GM12878 (cell line): ENCODE measurements around the gene SP2. TPM values are rescaled to one million over a fixed set of nuclear protein-coding genes. Genes with fewer than 3 reads are reported as not detected.

ENCODE experiments used
- ATAC-seq: fragments of 200-7000 bp; cut with Tn5 transposase; 3 replicates; pipeline ENCODE4 v1.9.1; 2020; ENCODE audit warnings: mild to moderate bottlenecking, moderate library complexity
- BruUV-seq: library from RNA; stranded (reverse); fragments of 400-500 nt; replicated peaks from 2 replicates; lab custom pipeline; 2021; lab: Mats Ljungman, UMichigan
- CTCF ChIA-PET: fragments of 300-600 bp; sonication (Branson Sonifier 250); formaldehyde crosslinking; extraction: SDS; loops from one replicate; lab custom pipeline; 2021; ENCODE audit warnings: inconsistent platforms; lab: Yijun Ruan, JAX
- POLR2A ChIA-PET: fragments of 350-600 bp; formaldehyde crosslinking; extraction: SDS; loops from one replicate; lab custom pipeline; 2021; ENCODE audit warnings: inconsistent platforms; lab: Charles Lee
- RAD21 ChIA-PET: fragments of 300-600 bp; sonication (Branson Sonifier 250); formaldehyde crosslinking; loops from one replicate; lab custom pipeline; 2023; ENCODE audit warnings: antibody characterized with exemption; ENCODE audit not compliant: unreplicated experiment; lab: Charles Lee
- SMC1A ChIA-PET: fragments of 300-600 bp; sonication (Branson Sonifier 250); formaldehyde crosslinking; loops from one replicate; lab custom pipeline; 2023; ENCODE audit not compliant: unreplicated experiment, uncharacterized antibody; lab: Charles Lee
- DNase-seq: peaks from one replicate; pipeline ENCODE4 v3.0.0-alpha.2; 2011; ENCODE audit warnings: low read depth, low spot score
- FAIRE-seq: peaks from 3 replicates; lab custom pipeline; 2011; peaks lifted over from hg19 to GRCh38; lab: Jason Lieb, UNC
- H2AFZ ChIP-seq: 2 replicates; pipeline ENCODE4 v1.6.0; 2011; ENCODE audit warnings: low read depth, low read length, control low read depth; ENCODE audit not compliant: control insufficient read depth
- H3K27ac ChIP-seq: 2 replicates; pipeline ENCODE4 v1.5.1; 2011; ENCODE audit warnings: control low read depth; ENCODE audit not compliant: control insufficient read depth, insufficient read depth
- H3K27me3 ChIP-seq, 2 experiments: replicated peaks in 1 of 2; 2 replicates each; pipeline versions ENCODE4 v1.6.0 to v1.6.1; 2011; ENCODE audit warnings: low read length in 1 of 2; ENCODE audit not compliant: control insufficient read depth in 2 of 2, insufficient read depth in 2 of 2
- H3K36me3 ChIP-seq, 2 experiments: 2 replicates each; pipeline ENCODE4 v1.5.1; 2011; ENCODE audit warnings: low read length in 1 of 2; ENCODE audit not compliant: control insufficient read depth in 2 of 2, insufficient read depth in 2 of 2
- H3K4me1 ChIP-seq: 2 replicates; pipeline ENCODE4 v1.6.1; 2011; ENCODE audit warnings: mild to moderate bottlenecking, low read length, moderate library complexity, mixed read lengths; ENCODE audit not compliant: control insufficient read depth, insufficient read depth
- H3K4me2 ChIP-seq: 2 replicates; pipeline ENCODE4 v1.6.0; 2011; ENCODE audit warnings: control low read depth; ENCODE audit not compliant: control insufficient read depth, insufficient read depth
- H3K4me3 ChIP-seq: fragments of 200-600 bp; sonication (generic); 2 replicates; pipeline ENCODE4 v1.5.1; 2016
- H3K79me2 ChIP-seq: 2 replicates; pipeline ENCODE4 v1.6.0; 2011; ENCODE audit warnings: low read length; ENCODE audit not compliant: control insufficient read depth, insufficient read depth
- H3K9ac ChIP-seq: 2 replicates; pipeline ENCODE4 v1.8.0; 2011; ENCODE audit warnings: low read length, control low read depth, mixed read lengths; ENCODE audit not compliant: control insufficient read depth, insufficient read depth
- H3K9me3 ChIP-seq: replicated peaks from 3 replicates; pipeline ENCODE4 v1.5.1; 2011; ENCODE audit warnings: mild to moderate bottlenecking, low read length; ENCODE audit not compliant: control insufficient read depth, insufficient read depth
- H4K20me1 ChIP-seq: 2 replicates; pipeline ENCODE4 v1.6.0; 2011; ENCODE audit not compliant: control insufficient read depth, insufficient read depth
- GATAD2B ChIP-seq: fragments of 450-650 bp; conservative IDR thresholded peaks from 2 replicates; pipeline ENCODE4 v1.6.1; 2017; ENCODE audit warnings: low read depth, mild to moderate bottlenecking, moderate library complexity
- HDAC2 ChIP-seq: fragments of 200-600 bp; sonication (generic); IDR thresholded peaks from 2 replicates; pipeline ENCODE4 v1.6.1; 2017
- MTA3 ChIP-seq: IDR thresholded peaks from 2 replicates; pipeline ENCODE4 v1.6.1; 2012; ENCODE audit warnings: low read length, inconsistent platforms, borderline replicate concordance
- NR2C1 ChIP-seq: fragments of 450-650 bp; IDR thresholded peaks from 2 replicates; pipeline ENCODE4 v1.6.1; 2017; ENCODE audit warnings: antibody characterized with exemption, mild to moderate bottlenecking, moderate library complexity
- PRDM15 ChIP-seq: fragments of 450-650 bp; formaldehyde crosslinking; IDR thresholded peaks from 2 replicates; pipeline ENCODE4 v1.4.0; 2020; ENCODE audit warnings: mild to moderate bottlenecking, moderate library complexity
- TBL1XR1 ChIP-seq: IDR thresholded peaks from 2 replicates; pipeline ENCODE4 v1.6.1; 2012; ENCODE audit warnings: low read depth, low read length, improper control_type of control experiment
- TCF7 ChIP-seq: IDR thresholded peaks from 2 replicates; pipeline ENCODE4 v1.6.1; 2014; ENCODE audit warnings: antibody characterized with exemption, borderline replicate concordance
- ZNF384 ChIP-seq: IDR thresholded peaks from 2 replicates; pipeline ENCODE4 v1.6.1; 2012; ENCODE audit warnings: low read depth, mild to moderate bottlenecking, low read length, improper control_type of control experiment, borderline replicate concordance
- ZNF687 ChIP-seq: fragments of 450-650 bp; IDR thresholded peaks from 2 replicates; pipeline ENCODE4 v1.6.1; 2017; ENCODE audit warnings: mild to moderate bottlenecking, moderate library complexity
- WGBS: methylation state at CpG from one replicate; pipeline ENCODE4 v1.1.6; 2016; ENCODE audit warnings: low lambda C conversion rate; ENCODE audit not compliant: insufficient replicate concordance, insufficient coverage; ENCODE audit errors: missing lambda C conversion rate; 5-methylcytosine and 5-hydroxymethylcytosine counted together
- in situ Hi-C: fragments of 300-500 bp; cut with MboI; formaldehyde crosslinking; loops from 9 replicates; pipeline ENCODE4 v1.14.3; 2018; ENCODE audit warnings: mixed read lengths
- intact Hi-C: fragments of 100-400 bp; cut with micrococcal nuclease; formaldehyde crosslinking; loops from one replicate; pipeline ENCODE4 v1.14.2; 2022; ENCODE audit not compliant: unreplicated experiment
- polyA plus RNA-seq, 11 experiments: library from polyadenylated mRNA; depleted of rRNA in 4 of 11; unstranded in 6 of 11; stranded (reverse) in 5 of 11; fragments of >200 nt; fragmentation: Nextera tagmentation in 4 of 11; fragmentation: Illumina TruSeq in 1 of 11; extraction: Ambion mirVana in 4 of 11; extraction: Trizol in 1 of 11; gene quantifications; 1 replicate in 1 of 11; 2 replicates in 10 of 11; pipeline versions ENCODE4 v1.2.1 to v1.2.3, GENCODE V29; 2011 to 2016; ENCODE audit warnings: inconsistent platforms in 2 of 11, missing spikeins in 2 of 11, low read depth in 1 of 11
- total RNA-seq, 4 experiments: library from RNA; depleted of rRNA in 3 of 4; stranded (reverse); fragments of >200 nt in 3 of 4; fragmentation: Illumina TruSeq in 1 of 4; extraction: Trizol in 1 of 4; gene quantifications; 2 replicates each; pipeline versions ENCODE4 v1.2.1 to v1.2.3, GENCODE V29; 2013 to 2021
- TF ChIP-seq, protein P1 (sequence below): fragments of 450-650 bp; IDR thresholded peaks from 2 replicates; pipeline ENCODE4 v1.6.1; 2016; ENCODE audit warnings: mild to moderate bottlenecking, moderate library complexity, borderline replicate concordance

The SP2 gene
- total and polyA plus RNA-seq, 10 of the 15 experiments (the other 5 are each of a cell fraction or from before 2014, with no cell fraction given) = 1.2 to 19.1 (median 4.8) TPM

DNA sequence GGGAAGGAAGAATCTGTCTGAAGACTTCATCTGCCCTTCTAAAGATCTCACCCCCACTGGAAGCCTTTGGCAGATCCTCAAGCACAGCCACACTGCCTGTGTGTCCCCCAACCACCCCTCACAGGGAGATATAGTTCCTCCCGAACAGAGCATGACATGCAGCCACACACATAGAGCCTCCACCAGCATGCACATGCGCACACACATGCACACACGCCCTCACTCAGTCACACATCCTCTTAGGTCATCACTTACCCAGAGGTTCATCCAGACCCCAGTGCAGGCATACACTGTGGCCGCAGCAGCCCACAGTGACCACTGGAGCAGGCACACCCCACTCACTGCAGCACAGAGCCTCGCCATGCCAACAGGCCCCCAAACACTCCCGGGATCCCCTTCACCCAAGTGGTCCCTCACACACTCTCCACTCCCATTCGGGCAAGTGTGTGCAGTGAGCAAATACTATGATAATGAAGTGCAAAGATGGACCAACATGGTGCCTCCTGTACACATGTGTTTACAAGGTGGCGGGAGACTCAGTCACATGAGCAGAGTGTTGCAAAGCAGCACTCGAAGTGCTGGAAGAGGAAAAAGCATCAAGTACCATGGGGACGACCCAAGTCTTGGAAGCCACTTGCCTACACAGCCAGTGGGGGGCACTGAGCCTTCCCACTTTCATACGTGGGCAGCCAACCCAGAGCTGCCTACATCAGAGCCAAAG is 28.1 kb upstream of the SP2 start (continued):
- TF ChIP-seq, protein P1, sequence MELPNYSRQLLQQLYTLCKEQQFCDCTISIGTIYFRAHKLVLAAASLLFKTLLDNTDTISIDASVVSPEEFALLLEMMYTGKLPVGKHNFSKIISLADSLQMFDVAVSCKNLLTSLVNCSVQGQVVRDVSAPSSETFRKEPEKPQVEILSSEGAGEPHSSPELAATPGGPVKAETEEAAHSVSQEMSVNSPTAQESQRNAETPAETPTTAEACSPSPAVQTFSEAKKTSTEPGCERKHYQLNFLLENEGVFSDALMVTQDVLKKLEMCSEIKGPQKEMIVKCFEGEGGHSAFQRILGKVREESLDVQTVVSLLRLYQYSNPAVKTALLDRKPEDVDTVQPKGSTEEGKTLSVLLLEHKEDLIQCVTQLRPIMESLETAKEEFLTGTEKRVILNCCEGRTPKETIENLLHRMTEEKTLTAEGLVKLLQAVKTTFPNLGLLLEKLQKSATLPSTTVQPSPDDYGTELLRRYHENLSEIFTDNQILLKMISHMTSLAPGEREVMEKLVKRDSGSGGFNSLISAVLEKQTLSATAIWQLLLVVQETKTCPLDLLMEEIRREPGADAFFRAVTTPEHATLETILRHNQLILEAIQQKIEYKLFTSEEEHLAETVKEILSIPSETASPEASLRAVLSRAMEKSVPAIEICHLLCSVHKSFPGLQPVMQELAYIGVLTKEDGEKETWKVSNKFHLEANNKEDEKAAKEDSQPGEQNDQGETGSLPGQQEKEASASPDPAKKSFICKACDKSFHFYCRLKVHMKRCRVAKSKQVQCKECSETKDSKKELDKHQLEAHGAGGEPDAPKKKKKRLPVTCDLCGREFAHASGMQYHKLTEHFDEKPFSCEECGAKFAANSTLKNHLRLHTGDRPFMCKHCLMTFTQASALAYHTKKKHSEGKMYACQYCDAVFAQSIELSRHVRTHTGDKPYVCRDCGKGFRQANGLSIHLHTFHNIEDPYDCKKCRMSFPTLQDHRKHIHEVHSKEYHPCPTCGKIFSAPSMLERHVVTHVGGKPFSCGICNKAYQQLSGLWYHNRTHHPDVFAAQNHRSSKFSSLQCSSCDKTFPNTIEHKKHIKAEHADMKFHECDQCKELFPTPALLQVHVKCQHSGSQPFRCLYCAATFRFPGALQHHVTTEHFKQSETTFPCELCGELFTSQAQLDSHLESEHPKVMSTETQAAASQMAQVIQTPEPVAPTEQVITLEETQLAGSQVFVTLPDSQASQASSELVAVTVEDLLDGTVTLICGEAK = no peak
- TF ChIP-seq GATAD2B (no peak), TBL1XR1 (no peak), NR2C1 (no peak)

- no peak overlapping the region for H3K27ac ChIP-seq
- SMC1A ChIA-PET = no interaction called here
- no peak overlapping the region for H3K4me3 ChIP-seq
- DNase-seq (no peak), ATAC-seq (no peak), FAIRE-seq (no peak)
- CTCF ChIA-PET = no interaction called here
- H3K9me3 ChIP-seq = no peaks in the 10 kb centered on the region
- peaks cover 0 to 7% of the 10 kb centered on the region in 2 experiments for H3K27me3 ChIP-seq
- no peaks in the 10 kb centered on the region for H3K79me2 ChIP-seq
- BruUV-seq = no TSS peak
- H3K9ac ChIP-seq = no peak overlapping the region
- H3K4me2 ChIP-seq = no peak overlapping the region
- POLR2A ChIA-PET = no interaction called here
- peaks cover 6% of the 10 kb centered on the region; the same call in 1 of the 2 replicates for H3K4me1 ChIP-seq
- intact Hi-C loops = no loop called here
- no peaks in the 10 kb centered on the region for H3K36me3 ChIP-seq
- in situ Hi-C loops = no loop called here
- 0% methylated on average over 2 of the region's 2 CpGs for WGBS
- no peaks in the 10 kb centered on the region for H4K20me1 ChIP-seq
- RAD21 ChIA-PET = no interaction called here
- no peak overlapping the region for H2AFZ ChIP-seq
- no peak for TF ChIP-seq NR2C1
- no peak for TF ChIP-seq TCF7
- TF ChIP-seq ZNF687 = no peak
- TF ChIP-seq HDAC2 = no peak
- TF ChIP-seq PRDM15 (CRISPR knock-in tag) = no peak
- no peak for TF ChIP-seq ZNF384
- TF ChIP-seq MTA3 = no peak
- no peak for TF ChIP-seq TBL1XR1
Observed at GRCh38 chr17:47869114-47869513, 26.9 kb upstream of the SP2 start.
